ENCODE data around the gene KIF26B. TPM values are rescaled to one million over a fixed set of nuclear protein-coding genes. Genes with fewer than 3 reads are reported as not detected.

The KIF26B gene
- total and polyA plus RNA-seq, 2 experiments from 2014 or later: 0.03 to 0.76 TPM

DNA sequence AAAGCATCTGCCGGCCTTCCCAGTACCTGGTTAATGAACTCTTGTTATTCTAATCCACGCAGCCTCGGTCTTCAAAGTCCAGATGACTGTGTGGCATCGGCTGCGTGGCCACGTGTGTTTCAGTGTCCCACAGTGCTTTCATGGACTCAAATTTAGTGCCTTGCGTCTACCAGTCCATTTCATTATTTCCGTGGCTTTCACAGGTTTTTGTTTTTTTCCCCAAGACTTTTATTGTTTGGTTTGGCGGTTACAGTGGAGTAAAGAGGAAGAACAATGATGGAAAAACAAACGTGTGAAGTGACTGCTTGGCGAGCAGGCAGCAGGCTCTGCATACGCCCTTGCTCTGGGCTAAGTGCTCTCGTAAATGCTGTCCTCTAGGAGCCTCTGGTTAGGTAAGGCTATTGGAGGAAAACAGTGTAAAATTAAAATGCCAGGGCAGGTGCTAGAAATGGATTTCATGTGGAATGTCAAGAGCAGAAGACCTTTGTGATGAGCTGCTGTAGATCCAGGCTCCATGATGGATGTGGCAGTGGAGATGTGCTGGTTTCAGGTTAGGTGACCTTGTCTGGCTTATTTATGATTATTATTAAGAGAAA, 536.3 kb downstream of the KIF26B start:
- Mint-ChIP-seq H3K27ac (no peak overlapping the region), H3K4me1 (peaks cover 3% of the 10 kb centered on the region; the same call in 2 of the 3 replicates)

More for the DNA sequence above, 536.3 kb downstream of the KIF26B start:
- H3K36me3 ChIP-seq (ENCODE audit: insufficient read depth): no peaks in the 10 kb centered on the region
- no peak overlapping the region for H3K4me2 ChIP-seq
- H3F3A ChIP-seq (replicated peaks; ENCODE audit: low read depth): no peaks in the 10 kb centered on the region
- DNase-seq (ENCODE audit: low spot score): no peak
- H3K79me2 ChIP-seq (replicated peaks; ENCODE audit: insufficient read depth): no peaks in the 10 kb centered on the region
- no peaks in the 10 kb centered on the region for H4K20me1 ChIP-seq (replicated peaks; ENCODE audit: insufficient read depth)
- peaks cover 21% of the 10 kb centered on the region for H3K27me3 Mint-ChIP-seq (ENCODE audit: insufficient read depth, low read depth, poor library complexity)
- no peaks in the 10 kb centered on the region for H3K9me2 ChIP-seq (ENCODE audit: insufficient read depth)
- no peaks in the 10 kb centered on the region for H3K4me1 ChIP-seq (ENCODE audit: insufficient read depth)
- H2AFZ ChIP-seq: no peak overlapping the region; the same call in 1 of the 2 replicates
- no peak for TF ChIP-seq REST (IDR thresholded peaks at IDR 0.05; ENCODE audit: unreplicated experiment)
- TF ChIP-seq CTCF (conservative IDR thresholded peaks at IDR 0.05; ENCODE audit: low read depth in 2 of 2): no peak
- TF ChIP-seq EZH2 (IDR thresholded peaks at IDR 0.05; ENCODE audit: low read depth, unreplicated experiment): no peak
- TF ChIP-seq ZNF114 (CRISPR knock-in tag; IDR thresholded peaks at IDR 0.05): no peak
- no peak for TF ChIP-seq EZH2phosphoT487 (IDR thresholded peaks at IDR 0.05; ENCODE audit: unreplicated experiment)
- TF ChIP-seq POLR2AphosphoS5 (IDR thresholded peaks at IDR 0.05; ENCODE audit: low read depth): no peak
- TF ChIP-seq ZNF462 (CRISPR knock-in tag; IDR thresholded peaks at IDR 0.05): no peak
- ATAC-seq: no peak
- H3K4me3 Mint-ChIP-seq: no peak overlapping the region
- H3K9me3 Mint-ChIP-seq: no peaks in the 10 kb centered on the region
- H3K27me3 ChIP-seq (ENCODE audit: insufficient read depth): no peaks in the 10 kb centered on the region
- H3K4me3 ChIP-seq: no peak overlapping the region
- no peak overlapping the region for H3K27ac ChIP-seq (ENCODE audit: low read depth)
- H3K36me3 Mint-ChIP-seq (ENCODE audit: low read depth): peaks cover 2% of the 10 kb centered on the region; the same call in 1 of the 3 replicates
